Activated naive CD8-positive, alpha-beta T cell treated with anti-CD3 and anti-CD28 coated beads for 36 hours (primary cell): ENCODE measurements around the gene JADE3. TPM values are rescaled to one million over a fixed set of nuclear protein-coding genes. Genes with fewer than 3 reads are reported as not detected.

Experiments used
- DNase-seq: peaks from one replicate; pipeline ENCODE4 v3.0.0; 2021
- H3K27ac Mint-ChIP-seq: one replicate; pipeline ENCODE4 v1.8.0; 2022; ENCODE audit warnings: mild to moderate bottlenecking, moderate library complexity, mixed read lengths
- H3K27me3 Mint-ChIP-seq: one replicate; pipeline ENCODE4 v1.8.0; 2022; ENCODE audit warnings: mild to moderate bottlenecking, mixed read lengths
- H3K36me3 Mint-ChIP-seq: one replicate; pipeline ENCODE4 v1.8.0; 2021; ENCODE audit warnings: mild to moderate bottlenecking, mixed read lengths
- H3K4me1 Mint-ChIP-seq: one replicate; pipeline ENCODE4 v1.8.0; 2021; ENCODE audit warnings: mixed read lengths
- H3K4me3 Mint-ChIP-seq: one replicate; pipeline ENCODE4 v1.8.0; 2022; ENCODE audit warnings: mild to moderate bottlenecking, moderate library complexity, mixed read lengths
- H3K9me3 Mint-ChIP-seq: one replicate; pipeline ENCODE4 v1.8.0; 2022; ENCODE audit warnings: mixed read lengths
- total RNA-seq, 2 experiments: library from RNA; stranded (reverse); gene quantifications; one replicate each; pipeline ENCODE4 v1.2.3, GENCODE V29; 2021

JADE3 gene
- under 1 TPM; 0.54 to 0.85 TPM for total RNA-seq

GRCh38 chrX:46912098-46912602, at the start of gene JADE3:
Gene JADE3 (plus strand): TSS chrX:46912421. CDS start chrX:46984895, 72,474 bp downstream.
- Mint-ChIP-seq H3K4me3 (peak within 1 kb of the TSS; percentile 77), H3K27ac (no peak within 1 kb of the TSS), H3K9me3 (no peaks in the 10 kb centered on the region), H3K4me1 (peaks cover 6% of the 10 kb centered on the region), H3K36me3 (peaks cover 1% of the 10 kb centered on the region), H3K27me3 (peaks cover 52% of the 10 kb centered on the region)
- DNase-seq = peak; percentile 36

DNA sequence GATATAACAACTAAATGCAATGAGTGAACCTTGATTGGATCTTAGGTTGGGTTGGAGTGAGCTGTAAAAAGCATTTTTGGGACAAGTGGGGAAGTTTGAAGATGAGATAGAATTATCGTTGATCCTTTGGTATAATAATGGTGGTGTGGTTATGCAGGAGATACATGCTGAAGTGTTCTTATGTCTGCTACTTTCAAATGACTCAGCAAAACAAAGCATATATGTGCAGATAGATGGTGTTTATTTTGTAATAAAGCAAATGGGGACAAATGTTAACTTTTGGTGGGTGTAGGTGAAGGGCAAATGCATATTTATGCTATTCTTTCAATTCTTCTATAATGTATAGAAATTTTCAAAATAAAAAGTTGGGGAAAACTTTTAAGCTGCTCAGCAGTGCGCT, 49.1 kb upstream of the JADE3 start:
- Mint-ChIP-seq H3K27me3 (no peaks in the 10 kb centered on the region), H3K36me3 (peaks cover 15% of the 10 kb centered on the region), H3K9me3 (no peaks in the 10 kb centered on the region), H3K4me3 (no peak overlapping the region), H3K27ac (no peak overlapping the region), H3K4me1 (no peaks in the 10 kb centered on the region)
- DNase-seq = no peak

- H3K36me3 Mint-ChIP-seq = peaks cover 15% of the 10 kb centered on the region
- H3K4me1 Mint-ChIP-seq = no peaks in the 10 kb centered on the region
- no peaks in the 10 kb centered on the region for H3K27me3 Mint-ChIP-seq
- H3K4me3 Mint-ChIP-seq = no peak overlapping the region
- no peak for DNase-seq
- H3K27ac Mint-ChIP-seq = no peak overlapping the region
- H3K9me3 Mint-ChIP-seq = no peaks in the 10 kb centered on the region
Observed at GRCh38 chrX:46864606-46865005, 47.6 kb upstream of the JADE3 start.

DNA sequence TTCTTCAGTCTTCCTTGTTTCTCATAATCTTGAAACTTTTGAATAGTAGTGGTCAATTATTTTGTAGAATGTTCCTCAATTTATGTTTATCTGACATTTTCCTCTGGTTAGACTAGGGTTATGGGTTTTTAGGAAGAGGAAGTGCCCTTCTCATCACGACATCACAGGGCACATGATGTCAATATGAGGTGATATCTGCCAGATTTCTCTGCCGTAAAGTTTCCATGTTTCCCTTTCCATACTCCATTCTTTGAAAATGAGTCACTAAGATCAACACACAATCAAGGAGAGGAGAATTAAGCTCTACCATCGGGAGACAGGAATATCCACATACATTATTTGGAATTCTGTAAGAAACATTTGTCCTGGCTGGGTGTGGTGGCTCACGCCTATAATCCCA, 46.9 kb upstream of the JADE3 start:
- Mint-ChIP-seq H3K4me3 (no peak overlapping the region), H3K9me3 (no peaks in the 10 kb centered on the region), H3K36me3 (peaks cover 15% of the 10 kb centered on the region), H3K27me3 (no peaks in the 10 kb centered on the region), H3K27ac (no peak overlapping the region), H3K4me1 (no peaks in the 10 kb centered on the region)
- no peak for DNase-seq

DNA sequence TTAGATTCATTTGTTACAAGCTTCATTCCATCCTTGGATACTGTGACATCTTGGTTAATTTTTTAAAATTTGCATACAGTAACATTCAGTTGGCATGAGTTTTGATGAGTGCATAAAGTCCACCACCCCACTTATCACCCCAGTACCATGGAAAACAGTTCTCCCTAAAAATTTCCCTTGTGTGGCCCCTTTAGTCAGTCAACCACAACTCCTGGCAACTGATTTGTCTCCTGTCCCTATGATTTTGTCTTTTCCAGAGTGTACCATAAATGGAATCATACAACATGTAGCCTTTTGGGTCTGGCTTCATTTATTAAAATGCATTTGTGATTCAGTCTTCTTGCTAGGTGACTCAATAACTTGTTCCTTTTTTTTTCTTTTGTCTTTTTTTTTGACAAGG, 45.5 kb upstream of the JADE3 start:
- Mint-ChIP-seq H3K27me3 (no peaks in the 10 kb centered on the region), H3K4me1 (no peaks in the 10 kb centered on the region), H3K4me3 (no peak overlapping the region), H3K9me3 (no peaks in the 10 kb centered on the region), H3K27ac (no peak overlapping the region), H3K36me3 (peaks cover 15% of the 10 kb centered on the region)
- DNase-seq = no peak

DNA sequence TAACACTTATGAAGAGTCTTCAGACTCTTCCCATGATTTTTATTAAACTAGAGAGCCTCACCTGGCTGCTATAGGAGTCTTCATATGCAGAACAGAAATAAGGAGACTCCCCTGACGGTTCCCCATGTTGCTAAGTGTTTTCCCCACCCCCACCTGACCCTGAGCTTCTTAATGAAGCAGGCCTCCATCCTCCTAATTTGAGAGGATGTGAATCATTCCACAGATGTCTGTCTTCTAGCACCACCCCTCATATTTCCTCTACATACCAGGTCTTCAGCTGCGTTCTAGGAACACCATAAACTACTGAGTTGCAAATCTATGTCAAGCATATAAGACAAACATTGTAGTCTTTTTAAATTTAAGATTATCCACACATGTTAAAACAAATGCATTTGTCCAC, 38.5 kb upstream of the JADE3 start:
- no peak for DNase-seq
- Mint-ChIP-seq H3K4me3 (no peak overlapping the region), H3K27me3 (no peaks in the 10 kb centered on the region), H3K4me1 (no peaks in the 10 kb centered on the region), H3K36me3 (peaks cover 2% of the 10 kb centered on the region), H3K9me3 (no peaks in the 10 kb centered on the region), H3K27ac (no peak overlapping the region)

DNA sequence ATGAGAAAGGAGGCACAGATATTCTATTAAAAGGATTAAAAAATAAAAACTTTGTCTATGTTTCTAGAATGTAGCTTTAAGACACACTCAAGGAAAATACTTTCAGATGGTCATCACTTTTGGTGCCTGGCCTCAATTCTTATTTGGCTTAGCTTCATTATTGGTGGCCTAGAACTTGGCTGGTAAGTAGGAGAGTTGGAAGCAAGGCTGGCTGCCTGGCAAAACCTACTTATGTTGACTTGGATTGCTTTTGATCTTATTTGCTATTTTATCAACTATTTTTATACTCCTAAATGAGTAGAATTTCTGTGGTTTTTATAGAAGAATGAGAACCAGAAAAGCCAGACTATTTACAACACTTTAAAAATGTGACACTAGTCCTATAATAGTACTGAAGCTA, 35.3 kb upstream of the JADE3 start:
- H3K27ac Mint-ChIP-seq = no peak overlapping the region
- DNase-seq = no peak
- H3K4me3 Mint-ChIP-seq = no peak overlapping the region
- H3K9me3 Mint-ChIP-seq = no peaks in the 10 kb centered on the region
- peaks cover 2% of the 10 kb centered on the region for H3K36me3 Mint-ChIP-seq
- H3K27me3 Mint-ChIP-seq = no peaks in the 10 kb centered on the region
- H3K4me1 Mint-ChIP-seq = no peaks in the 10 kb centered on the region

- Mint-ChIP-seq H3K9me3 (no peaks in the 10 kb centered on the region), H3K4me3 (no peak overlapping the region), H3K27me3 (no peaks in the 10 kb centered on the region), H3K4me1 (no peaks in the 10 kb centered on the region), H3K27ac (no peak overlapping the region), H3K36me3 (peaks cover 2% of the 10 kb centered on the region)
- no peak for DNase-seq
Observed at GRCh38 chrX:46882266-46882665, 30.0 kb upstream of the JADE3 start.

GRCh38 chrX:46884799-46885198, 27.4 kb upstream of the JADE3 start:
- Mint-ChIP-seq H3K27ac (no peak overlapping the region), H3K9me3 (no peaks in the 10 kb centered on the region), H3K4me3 (no peak overlapping the region), H3K27me3 (no peaks in the 10 kb centered on the region), H3K36me3 (no peaks in the 10 kb centered on the region), H3K4me1 (no peaks in the 10 kb centered on the region)
- DNase-seq = no peak

- no peak overlapping the region for H3K4me3 Mint-ChIP-seq
- no peaks in the 10 kb centered on the region for H3K9me3 Mint-ChIP-seq
- H3K27ac Mint-ChIP-seq = no peak overlapping the region
Observed at GRCh38 chrX:46898207-46898606, 14.0 kb upstream of the JADE3 start.

DNA sequence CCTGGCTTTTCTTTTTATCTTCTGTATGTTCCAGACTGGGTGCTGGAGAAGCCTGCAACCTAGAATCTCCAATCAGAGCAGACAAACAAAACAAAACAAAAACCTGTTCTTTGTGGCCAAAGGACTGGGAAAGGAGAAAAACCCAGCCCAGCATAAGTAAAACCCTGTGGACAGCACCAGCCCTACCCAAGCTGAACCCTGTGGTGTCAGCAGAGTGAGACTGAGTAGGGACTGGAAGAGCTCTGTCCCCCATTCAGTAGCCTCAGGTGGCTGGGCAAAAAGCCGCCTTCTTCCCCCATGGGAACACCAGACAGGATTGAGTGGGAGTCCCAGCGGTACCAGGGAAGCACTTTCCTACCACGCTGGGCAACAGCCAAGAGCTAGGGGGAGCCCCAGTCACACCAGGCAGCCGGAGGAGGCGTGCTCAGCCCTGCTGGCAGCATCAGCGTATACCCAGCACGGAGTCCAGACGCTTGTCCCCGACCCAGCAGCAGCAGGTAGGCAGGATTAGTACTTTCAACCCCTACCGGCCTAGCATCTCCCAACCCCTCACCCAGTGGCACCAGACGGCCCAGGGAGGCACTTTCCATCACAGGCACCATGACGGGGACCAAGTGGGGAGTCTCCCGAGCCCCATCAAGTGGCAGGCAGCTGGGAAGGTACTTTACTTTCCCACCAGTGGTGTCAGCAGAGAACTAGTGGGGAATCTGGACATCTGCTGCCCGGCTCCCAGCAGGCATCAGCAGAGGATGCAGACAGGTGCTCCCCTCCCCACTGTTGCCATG, 8.6 kb upstream of the JADE3 start:
- peak overlapping the region; percentile 37 for H3K4me3 Mint-ChIP-seq
- H3K9me3 Mint-ChIP-seq = no peaks in the 10 kb centered on the region
- H3K36me3 Mint-ChIP-seq = no peaks in the 10 kb centered on the region
- peak; percentile 46 for DNase-seq
- no peaks in the 10 kb centered on the region for H3K4me1 Mint-ChIP-seq
- peaks cover 13% of the 10 kb centered on the region for H3K27me3 Mint-ChIP-seq
- H3K27ac Mint-ChIP-seq = no peak overlapping the region

More at GRCh38 chrX:46898207-46898606, 14.0 kb upstream of the JADE3 start:
- Mint-ChIP-seq H3K4me1 (no peaks in the 10 kb centered on the region), H3K36me3 (no peaks in the 10 kb centered on the region), H3K27me3 (peaks cover 4% of the 10 kb centered on the region)
- DNase-seq = no peak

DNA sequence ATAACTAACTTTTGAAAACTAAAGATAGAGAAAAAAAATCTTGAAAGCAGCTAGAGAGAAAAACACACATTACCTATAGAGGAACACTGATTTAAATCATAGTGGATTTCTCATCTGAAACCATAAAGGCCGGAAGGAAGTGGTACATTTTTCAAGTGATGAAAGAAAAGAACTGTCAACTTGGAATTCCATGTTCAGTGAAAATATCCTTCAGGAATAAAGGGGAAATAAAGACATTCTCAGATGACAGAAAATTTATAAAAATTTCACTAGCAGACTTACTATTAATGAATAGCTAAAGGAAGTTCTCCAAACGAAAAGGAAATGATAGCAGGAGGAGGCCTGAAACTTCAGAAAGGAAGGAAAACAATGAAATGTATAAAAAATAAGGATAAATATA, 7.6 kb upstream of the JADE3 start:
- Mint-ChIP-seq H3K4me3 (no peak overlapping the region), H3K36me3 (no peaks in the 10 kb centered on the region), H3K27me3 (peaks cover 18% of the 10 kb centered on the region), H3K27ac (no peak overlapping the region), H3K4me1 (no peaks in the 10 kb centered on the region), H3K9me3 (no peaks in the 10 kb centered on the region)
- DNase-seq = no peak

DNA sequence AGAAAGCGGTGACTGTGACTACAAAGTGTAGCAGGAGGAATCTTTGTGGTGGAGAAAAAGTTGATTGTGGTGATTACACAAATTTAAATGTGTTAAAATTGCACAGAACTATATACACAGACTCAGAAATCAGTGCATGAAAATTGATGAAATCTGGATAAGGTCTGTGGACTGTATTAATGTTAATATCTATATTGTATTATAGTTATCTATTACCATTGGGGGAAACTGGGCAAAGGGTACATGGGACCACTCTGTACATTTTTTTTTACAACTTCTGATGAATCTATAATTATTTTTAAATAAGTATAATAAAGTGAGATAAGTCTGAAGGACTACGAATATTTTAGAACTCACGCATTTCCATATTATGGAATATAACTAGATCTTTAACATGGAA, 1.8 kb upstream of the JADE3 start:
- Mint-ChIP-seq H3K9me3 (no peaks in the 10 kb centered on the region), H3K27me3 (peaks cover 38% of the 10 kb centered on the region), H3K36me3 (peaks cover 1% of the 10 kb centered on the region), H3K4me3 (no peak overlapping the region), H3K4me1 (peaks cover 6% of the 10 kb centered on the region), H3K27ac (no peak overlapping the region)
- DNase-seq = no peak

DNA sequence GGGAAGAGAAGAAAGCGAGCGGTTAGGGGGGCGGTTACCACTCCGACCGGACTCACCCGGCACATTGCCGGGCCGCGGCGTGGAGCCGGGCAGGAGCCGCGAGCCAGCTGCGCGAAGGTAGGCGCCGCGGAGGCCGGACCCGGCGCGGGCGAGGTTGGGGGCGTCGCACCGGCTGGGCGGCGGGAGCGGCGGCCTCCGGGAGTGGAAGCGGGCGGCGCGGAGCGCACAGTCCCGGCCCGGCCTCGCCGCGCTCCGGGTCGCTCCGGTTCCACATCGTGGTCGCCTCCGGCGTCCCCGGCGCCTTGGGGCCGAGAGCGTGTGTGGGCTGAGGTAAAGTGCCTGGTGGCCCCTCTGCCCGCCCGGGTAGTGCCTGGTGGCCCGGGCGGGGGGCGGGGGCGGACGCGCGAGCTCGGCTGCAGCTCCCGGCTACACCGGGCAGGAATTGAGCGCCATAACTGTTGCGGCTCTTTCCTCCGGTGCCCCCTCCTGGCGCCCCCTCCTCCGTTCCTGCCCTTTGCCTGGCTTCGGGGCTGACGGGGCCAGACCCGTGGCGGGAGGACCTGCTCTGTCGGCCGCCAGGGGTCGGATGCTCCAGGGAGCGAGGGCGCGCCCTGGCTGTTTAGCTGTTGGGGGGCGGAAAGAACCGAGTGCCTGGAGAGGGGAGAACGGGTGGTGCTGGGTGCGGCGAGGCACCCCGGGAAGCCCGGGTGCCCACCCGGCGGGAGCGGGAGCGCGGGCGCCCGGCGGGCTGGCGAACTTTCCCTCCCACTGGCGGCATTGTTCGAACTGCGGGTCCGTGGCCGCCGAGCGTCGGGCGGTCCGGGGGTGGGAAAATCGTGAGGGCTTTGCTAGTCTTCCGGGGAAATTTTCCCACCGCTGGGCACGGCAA, 626 bp downstream of the JADE3 start:
- DNase-seq = peak; percentile 35
- peaks cover 6% of the 10 kb centered on the region for H3K4me1 Mint-ChIP-seq
- no peaks in the 10 kb centered on the region for H3K9me3 Mint-ChIP-seq
- peaks cover 1% of the 10 kb centered on the region for H3K36me3 Mint-ChIP-seq
- H3K27ac Mint-ChIP-seq = no peak overlapping the region
- H3K27me3 Mint-ChIP-seq = peaks cover 59% of the 10 kb centered on the region
- peak overlapping the region; percentile 77 for H3K4me3 Mint-ChIP-seq

GRCh38 chrX:46913667-46914066, 1.4 kb downstream of the JADE3 start:
- no peak for DNase-seq
- peaks cover 1% of the 10 kb centered on the region for H3K36me3 Mint-ChIP-seq
- peaks cover 56% of the 10 kb centered on the region for H3K27me3 Mint-ChIP-seq
- no peaks in the 10 kb centered on the region for H3K9me3 Mint-ChIP-seq
- peaks cover 6% of the 10 kb centered on the region for H3K4me1 Mint-ChIP-seq
- peak overlapping the region; percentile 77 for H3K4me3 Mint-ChIP-seq
- H3K27ac Mint-ChIP-seq = no peak overlapping the region
